GM11168 (cell line): ENCODE results near the gene MYO7A.

Experiments
- in situ Hi-C: fragments of 300-500 bp; cut with MboI; formaldehyde crosslinking; loops from one replicate; pipeline ENCODE4 v1.12.0; 2022; ENCODE audit warnings: low sequenced_read_pairs; ENCODE audit not compliant: unreplicated experiment

The MYO7A gene

GRCh38 chr11:77179048-77179447 lies 51.0 kb downstream of the MYO7A start:
- in situ Hi-C loops: no loop called here

- in situ Hi-C loops: no loop called here
Measured at GRCh38 chr11:77179681-77180080, 51.6 kb downstream of the MYO7A start.

GRCh38 chr11:77180346-77180745 lies 52.3 kb downstream of the MYO7A start:
- in situ Hi-C loops: no loop called here

GRCh38 chr11:77181226-77181625 lies 53.2 kb downstream of the MYO7A start:
- in situ Hi-C loops: no loop called here

- in situ Hi-C loops: no loop called here
Measured at GRCh38 chr11:77181799-77182541, 53.9 kb downstream of the MYO7A start.

- in situ Hi-C loops: no loop called here
Measured at GRCh38 chr11:77182542-77183430, 54.7 kb downstream of the MYO7A start.

GRCh38 chr11:77183431-77183984 lies 55.5 kb downstream of the MYO7A start:
- in situ Hi-C loops: no loop called here

GRCh38 chr11:77184136-77184860 lies 56.3 kb downstream of the MYO7A start:
- in situ Hi-C loops: no loop called here

GRCh38 chr11:77186302-77186701 lies 58.3 kb downstream of the MYO7A start:
- in situ Hi-C loops: no loop called here

- in situ Hi-C loops: no loop called here
Measured at GRCh38 chr11:77187111-77187750, 59.2 kb downstream of the MYO7A start.

- in situ Hi-C loops: no loop called here
Measured at GRCh38 chr11:77187776-77188632, 60.0 kb downstream of the MYO7A start.

GRCh38 chr11:77188633-77189491 lies 60.8 kb downstream of the MYO7A start:
- in situ Hi-C loops: no loop called here

GRCh38 chr11:77189588-77190210 lies 61.7 kb downstream of the MYO7A start:
- in situ Hi-C loops: no loop called here

GRCh38 chr11:77190331-77191075 lies 62.5 kb downstream of the MYO7A start:
- in situ Hi-C loops: no loop called here

GRCh38 chr11:77191429-77191822 lies 63.4 kb downstream of the MYO7A start:
- in situ Hi-C loops: no loop called here

- in situ Hi-C loops: no loop called here
Measured at GRCh38 chr11:77191823-77192495, 63.9 kb downstream of the MYO7A start.

GRCh38 chr11:77193167-77193566 lies 65.1 kb downstream of the MYO7A start:
- in situ Hi-C loops: no loop called here
